HUES48 (cell line): ENCODE results near the gene OPCML.

Experiments used
- H3K27ac ChIP-seq: one replicate; pipeline ENCODE4 v1.7.0; 2013; ENCODE audit warnings: low read depth, low read length, inconsistent platforms
- H3K27me3 ChIP-seq: 2 replicates; pipeline ENCODE4 v1.6.1; 2013; ENCODE audit warnings: mild to moderate bottlenecking, low read length; ENCODE audit not compliant: control insufficient read depth, insufficient read depth
- H3K36me3 ChIP-seq: 2 replicates; pipeline ENCODE4 v1.6.1; 2013; ENCODE audit warnings: low read length; ENCODE audit not compliant: control insufficient read depth, insufficient read depth
- H3K4me1 ChIP-seq: 2 replicates; pipeline ENCODE4 v1.6.1; 2013; ENCODE audit warnings: mild to moderate bottlenecking, low read length; ENCODE audit not compliant: control insufficient read depth, insufficient read depth
- H3K4me3 ChIP-seq: 2 replicates; pipeline ENCODE4 v1.5.1; 2013; ENCODE audit warnings: mild to moderate bottlenecking, low read depth, low read length
- H3K9ac ChIP-seq: 2 replicates; pipeline ENCODE4 v1.6.1; 2013; ENCODE audit warnings: mild to moderate bottlenecking, low read depth, low read length, moderate library complexity
- H3K9me3 ChIP-seq: 2 replicates; pipeline ENCODE4 v1.6.1; 2013; ENCODE audit warnings: low read length; ENCODE audit not compliant: control insufficient read depth, insufficient read depth

Gene OPCML

DNA sequence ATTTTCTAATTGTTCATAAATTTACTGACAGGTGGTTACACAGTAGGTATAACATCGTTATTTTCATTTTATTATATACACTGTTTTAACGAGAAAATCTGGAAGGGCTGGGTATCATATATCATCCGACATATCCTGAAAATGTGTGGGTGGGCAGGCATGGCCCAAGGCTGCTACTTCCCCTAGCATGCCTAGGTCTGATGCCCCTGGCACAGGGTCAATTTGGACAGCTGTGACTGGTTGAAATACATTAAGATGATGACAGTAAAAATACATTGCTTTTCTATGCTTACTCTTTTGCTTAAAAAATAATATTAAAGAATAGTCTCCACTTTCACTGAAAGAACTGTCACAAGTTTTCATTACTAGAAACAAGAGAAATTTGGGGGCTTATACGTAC is 908.8 kb downstream of the OPCML start:
- Histone ChIP-seq H3K9me3 (no peaks in the 10 kb centered on the region), H3K4me1 (no peaks in the 10 kb centered on the region), H3K4me3 (no peak overlapping the region), H3K27ac (no peak overlapping the region), H3K36me3 (no peaks in the 10 kb centered on the region), H3K9ac (no peak overlapping the region), H3K27me3 (no peaks in the 10 kb centered on the region)

GRCh38 chr11:132621976-132622580 is 910.2 kb downstream of the OPCML start:
- Histone ChIP-seq H3K36me3 (no peaks in the 10 kb centered on the region), H3K4me1 (no peaks in the 10 kb centered on the region), H3K9me3 (no peaks in the 10 kb centered on the region), H3K27ac (no peak overlapping the region), H3K9ac (no peak overlapping the region), H3K27me3 (no peaks in the 10 kb centered on the region), H3K4me3 (no peak overlapping the region)

DNA sequence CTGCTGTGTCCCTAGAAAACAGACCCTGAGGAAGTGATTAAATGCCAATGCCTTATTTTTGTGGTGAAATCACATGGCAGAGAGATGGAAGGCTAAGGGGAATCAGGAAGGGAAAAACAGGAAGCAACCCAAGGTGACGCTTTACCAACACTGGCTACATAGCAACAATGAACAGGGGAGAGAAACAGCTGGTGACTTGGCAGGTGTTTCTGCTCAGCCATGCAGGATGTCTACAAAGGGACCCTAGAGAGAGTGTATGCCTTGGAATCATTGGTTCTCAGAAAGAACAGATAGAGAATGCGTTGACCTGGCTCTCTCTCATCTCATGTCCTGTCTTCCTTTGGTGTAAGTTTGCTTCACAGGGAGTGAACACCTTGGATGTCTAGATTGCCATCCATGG is 911.9 kb downstream of the OPCML start:
- Histone ChIP-seq H3K9me3 (no peaks in the 10 kb centered on the region), H3K27ac (no peak overlapping the region), H3K4me3 (no peak overlapping the region), H3K27me3 (no peaks in the 10 kb centered on the region), H3K4me1 (no peaks in the 10 kb centered on the region), H3K36me3 (no peaks in the 10 kb centered on the region), H3K9ac (no peak overlapping the region)

DNA sequence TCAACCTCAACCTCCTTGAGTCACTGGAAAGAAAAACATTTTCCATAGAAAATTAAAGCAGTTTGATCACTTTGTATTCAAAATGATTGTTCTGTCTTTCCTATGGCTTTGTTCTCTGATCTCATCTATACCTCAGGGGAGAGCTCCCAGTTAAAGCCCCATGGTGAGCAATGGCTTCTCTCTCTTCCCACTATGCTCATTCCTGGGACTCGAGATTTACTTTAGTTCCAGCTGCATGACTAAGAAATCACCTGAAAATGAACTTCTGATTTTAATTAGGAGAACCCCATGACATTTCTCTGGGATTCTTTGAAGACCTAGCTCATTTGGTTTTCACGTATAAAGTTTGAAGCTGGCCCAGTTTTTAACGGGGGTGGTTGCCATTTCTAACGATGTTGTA is 921.5 kb downstream of the OPCML start:
- Histone ChIP-seq H3K9ac (no peak overlapping the region), H3K4me1 (no peaks in the 10 kb centered on the region), H3K4me3 (no peak overlapping the region), H3K9me3 (no peaks in the 10 kb centered on the region), H3K27me3 (no peaks in the 10 kb centered on the region), H3K27ac (no peak overlapping the region), H3K36me3 (no peaks in the 10 kb centered on the region)

GRCh38 chr11:132610216-132610615 is 922.1 kb downstream of the OPCML start:
- no peak overlapping the region for H3K4me3 ChIP-seq
- no peaks in the 10 kb centered on the region for H3K36me3 ChIP-seq
- no peaks in the 10 kb centered on the region for H3K9me3 ChIP-seq
- no peak overlapping the region for H3K9ac ChIP-seq
- no peaks in the 10 kb centered on the region for H3K4me1 ChIP-seq
- no peak overlapping the region for H3K27ac ChIP-seq
- no peaks in the 10 kb centered on the region for H3K27me3 ChIP-seq

DNA sequence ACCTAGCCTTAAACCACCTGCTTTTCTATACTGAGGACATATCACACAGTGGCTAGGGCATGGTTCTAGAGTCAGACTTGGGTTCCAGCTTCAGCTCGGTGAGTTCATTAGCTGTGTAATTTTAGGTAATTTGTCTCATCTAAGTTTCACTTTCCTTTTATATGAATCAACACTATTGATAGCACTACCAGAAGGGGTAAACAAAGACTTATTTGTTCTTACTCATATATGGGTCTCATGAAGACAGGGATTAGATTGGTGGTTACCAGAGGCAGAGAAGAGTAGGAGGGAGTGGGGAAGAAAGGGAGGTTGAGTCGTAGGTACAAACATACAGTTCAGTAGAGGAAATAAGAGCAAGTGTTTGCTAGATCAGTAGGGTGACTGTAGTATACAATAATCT is 924.7 kb downstream of the OPCML start:
- Histone ChIP-seq H3K4me1 (no peaks in the 10 kb centered on the region), H3K9ac (no peak overlapping the region), H3K36me3 (no peaks in the 10 kb centered on the region), H3K27me3 (no peaks in the 10 kb centered on the region), H3K27ac (no peak overlapping the region), H3K4me3 (no peak overlapping the region), H3K9me3 (no peaks in the 10 kb centered on the region)

DNA sequence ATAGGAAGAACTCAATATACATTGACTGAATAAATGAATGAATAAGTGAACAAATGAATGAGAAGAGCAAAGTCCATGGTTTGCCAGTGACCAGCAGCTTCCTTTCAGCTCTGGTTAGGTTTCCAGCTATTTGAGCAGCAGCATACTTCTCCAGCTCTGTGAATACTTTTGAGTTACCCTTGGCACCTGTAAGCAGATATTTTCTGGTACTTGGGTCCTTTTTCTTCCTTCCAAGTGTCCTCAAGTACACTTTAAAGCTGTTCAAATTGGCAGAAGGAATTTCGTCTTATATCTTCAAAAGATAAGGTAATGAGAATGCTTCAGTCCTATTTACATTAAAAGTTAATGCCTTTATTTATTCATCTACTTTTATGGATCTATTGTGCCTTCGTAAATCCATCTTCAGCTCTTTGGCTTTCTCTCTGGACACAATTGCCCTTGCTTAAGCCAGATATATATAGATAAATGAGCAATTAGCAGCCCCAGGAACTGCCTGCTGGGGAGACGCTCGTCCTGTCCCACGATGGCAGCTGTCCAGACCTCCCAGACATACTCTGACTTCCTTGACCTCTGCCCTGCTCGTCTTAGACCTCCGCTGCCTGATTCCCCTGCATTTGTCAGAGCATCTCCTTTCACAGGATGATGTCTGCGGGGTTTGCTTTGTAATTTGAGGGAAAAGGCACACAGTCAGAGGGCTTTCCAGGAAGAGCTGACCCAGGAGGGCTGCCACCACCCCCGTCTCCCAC is 926.3 kb downstream of the OPCML start:
- Histone ChIP-seq H3K9ac (no peak overlapping the region), H3K36me3 (no peaks in the 10 kb centered on the region), H3K27ac (no peak overlapping the region), H3K9me3 (no peaks in the 10 kb centered on the region), H3K4me1 (no peaks in the 10 kb centered on the region), H3K27me3 (no peaks in the 10 kb centered on the region), H3K4me3 (no peak overlapping the region)

GRCh38 chr11:132604431-132604830 is 927.9 kb downstream of the OPCML start:
- H3K27me3 ChIP-seq = no peaks in the 10 kb centered on the region
- no peak overlapping the region for H3K9ac ChIP-seq
- no peaks in the 10 kb centered on the region for H3K9me3 ChIP-seq
- no peaks in the 10 kb centered on the region for H3K4me1 ChIP-seq
- H3K4me3 ChIP-seq = no peak overlapping the region
- H3K36me3 ChIP-seq = no peaks in the 10 kb centered on the region
- no peak overlapping the region for H3K27ac ChIP-seq

DNA sequence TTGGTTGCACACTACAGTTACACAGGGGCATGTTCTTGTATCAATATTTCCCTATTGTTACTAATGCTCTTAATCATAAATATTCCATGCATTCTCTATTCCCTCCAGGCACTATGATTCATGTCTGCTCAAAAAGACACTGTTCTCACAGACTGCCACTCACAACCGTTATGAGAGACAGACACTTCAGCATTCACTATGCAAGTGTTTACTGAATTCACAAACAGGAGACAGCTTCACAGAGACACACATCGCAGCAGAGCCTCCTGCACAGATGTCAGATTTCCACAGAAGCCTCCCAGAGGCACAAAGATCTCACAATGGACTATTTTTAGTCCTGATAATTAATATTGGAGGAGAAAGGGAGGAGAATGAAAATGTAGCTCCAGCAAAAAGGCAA is 930.4 kb downstream of the OPCML start:
- no peaks in the 10 kb centered on the region for H3K36me3 ChIP-seq
- H3K4me1 ChIP-seq = no peaks in the 10 kb centered on the region
- H3K9ac ChIP-seq = no peak overlapping the region
- H3K4me3 ChIP-seq = no peak overlapping the region
- H3K27me3 ChIP-seq = no peaks in the 10 kb centered on the region
- H3K9me3 ChIP-seq = no peaks in the 10 kb centered on the region
- no peak overlapping the region for H3K27ac ChIP-seq

DNA sequence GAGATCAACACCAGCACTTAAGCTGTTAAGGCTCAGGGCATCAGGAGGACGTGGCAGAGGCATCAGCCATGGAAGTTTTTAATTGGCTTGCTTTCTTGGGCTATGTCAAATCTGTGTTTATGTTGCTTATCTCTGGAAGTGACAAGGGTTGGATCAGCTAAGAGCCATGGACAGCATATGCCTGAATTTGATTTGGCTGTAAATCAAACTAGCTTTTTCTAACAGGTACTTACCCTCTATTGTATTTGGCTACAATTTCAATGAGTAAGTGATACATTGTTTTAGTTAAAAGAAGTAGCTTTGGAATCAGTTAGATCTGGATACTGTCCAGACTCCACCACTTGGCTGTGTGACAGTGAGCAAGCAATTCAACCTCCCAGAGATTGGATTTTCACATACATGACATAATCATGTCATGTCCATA is 936.6 kb downstream of the OPCML start:
- H3K9me3 ChIP-seq = no peaks in the 10 kb centered on the region
- no peaks in the 10 kb centered on the region for H3K27me3 ChIP-seq
- H3K27ac ChIP-seq = no peak overlapping the region
- H3K4me3 ChIP-seq = no peak overlapping the region
- no peaks in the 10 kb centered on the region for H3K36me3 ChIP-seq
- H3K9ac ChIP-seq = no peak overlapping the region
- H3K4me1 ChIP-seq = no peaks in the 10 kb centered on the region

DNA sequence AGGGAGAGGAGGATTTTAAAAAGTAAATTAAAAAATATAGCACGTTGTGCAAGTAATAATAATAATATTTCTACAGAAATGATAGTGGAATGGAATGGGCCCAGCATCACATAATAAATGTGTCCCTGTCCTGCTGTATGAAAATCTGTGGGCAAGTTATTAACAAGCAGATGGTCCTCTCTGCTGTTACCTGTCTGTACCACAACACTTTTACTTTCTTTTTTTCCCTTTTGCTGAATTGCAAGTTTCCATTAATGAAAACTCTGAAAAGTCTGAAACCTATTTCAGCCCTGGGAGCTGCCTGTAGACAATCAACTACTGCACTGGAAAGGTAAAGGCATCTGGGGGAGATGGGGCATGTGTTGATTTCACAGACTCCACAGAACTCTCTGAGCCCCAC is 937.1 kb downstream of the OPCML start:
- Histone ChIP-seq H3K36me3 (no peaks in the 10 kb centered on the region), H3K4me1 (no peaks in the 10 kb centered on the region), H3K27ac (no peak overlapping the region), H3K4me3 (no peak overlapping the region), H3K9ac (no peak overlapping the region), H3K27me3 (no peaks in the 10 kb centered on the region), H3K9me3 (no peaks in the 10 kb centered on the region)
